HepG2 (cell line): ENCODE results near the gene SYNGR2. TPM values are rescaled to one million over a fixed set of nuclear protein-coding genes. Genes with fewer than 3 reads are reported as not detected.

ENCODE experiments used
- ATF7 ChIP-seq, 2 experiments: fragments of 450-650 bp in 1 of 2; sonication (generic) in 1 of 2; formaldehyde crosslinking in 1 of 2; IDR thresholded peaks; 2 replicates each; pipeline versions ENCODE4 v1.4.0 to v1.6.1; 2016 to 2020; ENCODE audit warnings: antibody characterized with exemption in 1 of 2, mild to moderate bottlenecking in 1 of 2, missing genetic modification reagents in 1 of 2
- EED ChIP-seq: sonication (generic); formaldehyde crosslinking; IDR thresholded peaks from 2 replicates; pipeline ENCODE4 v1.5.0; 2020; ENCODE audit warnings: mild to moderate bottlenecking, missing genetic modification reagents
- HDAC1 ChIP-seq: sonication (generic); formaldehyde crosslinking; IDR thresholded peaks from 2 replicates; pipeline ENCODE4 v1.5.1; 2020; ENCODE audit warnings: mild to moderate bottlenecking, missing genetic modification reagents
- HNRNPL ChIP-seq: fragments of 200-400 bp; formaldehyde crosslinking; IDR thresholded peaks from 2 replicates; pipeline ENCODE4 v1.6.1; 2017; ENCODE audit warnings: mild to moderate bottlenecking, low read depth, low read length
- KLF6 ChIP-seq: IDR thresholded peaks from 2 replicates; pipeline ENCODE4 v1.8.0; 2016; ENCODE audit warnings: missing biosample characterization, missing genetic modification reagents
- MAFG ChIP-seq: sonication (generic); formaldehyde crosslinking; IDR thresholded peaks from 2 replicates; pipeline ENCODE4 v1.5.1; 2020; ENCODE audit warnings: mild to moderate bottlenecking, missing genetic modification reagents
- MTA3 ChIP-seq: sonication (generic); formaldehyde crosslinking; IDR thresholded peaks from 2 replicates; pipeline ENCODE4 v1.4.0; 2020; ENCODE audit warnings: missing genetic modification reagents
- PCBP1 ChIP-seq: fragments of 200-400 bp; formaldehyde crosslinking; IDR thresholded peaks from 2 replicates; pipeline ENCODE4 v1.6.1; 2017; ENCODE audit warnings: mild to moderate bottlenecking, low read depth, low read length, borderline replicate concordance
- SALL1 ChIP-seq: sonication (generic); formaldehyde crosslinking; IDR thresholded peaks from 2 replicates; pipeline ENCODE4 v1.8.0; 2022; ENCODE audit warnings: mild to moderate bottlenecking, missing genetic modification reagents
- SOX6 ChIP-seq, 2 experiments: fragments of 450-650 bp in 1 of 2; sonication (generic) in 1 of 2; formaldehyde crosslinking in 1 of 2; IDR thresholded peaks; 2 replicates each; pipeline versions ENCODE4 v1.4.0 to v1.6.1; 2017 to 2020; ENCODE audit warnings: antibody characterized with exemption in 1 of 2, mild to moderate bottlenecking in 1 of 2, missing genetic modification reagents in 1 of 2
- TEF ChIP-seq: sonication (generic); formaldehyde crosslinking; IDR thresholded peaks from 2 replicates; pipeline ENCODE4 v1.5.0; 2020; ENCODE audit warnings: missing genetic modification reagents
- YY1 ChIP-seq: IDR thresholded peaks from 2 replicates; pipeline ENCODE4 v1.6.1; 2011; ENCODE audit warnings: low read length, low read depth, moderate library complexity, mild to moderate bottlenecking; ENCODE audit not compliant: insufficient read depth, insufficient replicate concordance
- ZNF557 ChIP-seq: sonication (generic); formaldehyde crosslinking; IDR thresholded peaks from 2 replicates; pipeline ENCODE4 v1.4.0; 2020; ENCODE audit warnings: missing genetic modification reagents
- ZNF615 ChIP-seq: sonication (generic); formaldehyde crosslinking; IDR thresholded peaks from 2 replicates; pipeline ENCODE4 v1.5.0; 2020; ENCODE audit warnings: mild to moderate bottlenecking, missing genetic modification reagents, borderline replicate concordance
- ZNF841 ChIP-seq: sonication (generic); formaldehyde crosslinking; IDR thresholded peaks from 2 replicates; pipeline ENCODE4 v1.8.1; 2023; ENCODE audit warnings: missing genetic modification reagents, borderline replicate concordance
- ZSCAN20 ChIP-seq: sonication (generic); formaldehyde crosslinking; IDR thresholded peaks from 2 replicates; pipeline ENCODE4 v1.4.0; 2020; ENCODE audit warnings: missing genetic modification reagents, mild to moderate bottlenecking, borderline replicate concordance
- polyA plus RNA-seq, 8 experiments: library from polyadenylated mRNA; depleted of rRNA in 3 of 8; stranded (reverse) in 7 of 8; unstranded in 1 of 8; fragments of >200 nt; fragmentation: Illumina TruSeq in 4 of 8; extraction: Trizol in 4 of 8; gene quantifications; 2 replicates each; pipeline versions ENCODE4 v1.2.1 to v1.2.3, GENCODE V29; 2011 to 2016; ENCODE audit warnings: low read depth in 4 of 8, missing spikeins in 1 of 8, mixed read lengths in 1 of 8; ENCODE audit not compliant: insufficient read depth in 1 of 8
- total RNA-seq, 5 experiments: library from RNA; depleted of rRNA; stranded (reverse); fragments of >200 nt; fragmentation: Illumina TruSeq; extraction: Trizol; gene quantifications; 2 replicates each; pipeline ENCODE4 v1.2.3, GENCODE V29; 2016; ENCODE audit warnings: low read depth in 1 of 5
- TF ChIP-seq, protein P1 (sequence below), 2 experiments: IDR thresholded peaks; 2 replicates each; pipeline ENCODE4 v1.6.1; 2011 to 2012; ENCODE audit warnings: low read length in 2 of 2, borderline replicate concordance in 1 of 2, low read depth in 1 of 2, mild to moderate bottlenecking in 1 of 2, moderate library complexity in 1 of 2
- TF ChIP-seq, protein P2 (sequence below): IDR thresholded peaks from 2 replicates; pipeline ENCODE4 v1.6.1; 2016; ENCODE audit warnings: low read depth, missing genetic modification reagents, missing compliant biosample characterization

Gene SYNGR2
- total and polyA plus RNA-seq, 2 of the 13 experiments (the other 11 are each of a cell fraction or from before 2014, with no cell fraction given) = 46.7 to 170 TPM

DNA sequence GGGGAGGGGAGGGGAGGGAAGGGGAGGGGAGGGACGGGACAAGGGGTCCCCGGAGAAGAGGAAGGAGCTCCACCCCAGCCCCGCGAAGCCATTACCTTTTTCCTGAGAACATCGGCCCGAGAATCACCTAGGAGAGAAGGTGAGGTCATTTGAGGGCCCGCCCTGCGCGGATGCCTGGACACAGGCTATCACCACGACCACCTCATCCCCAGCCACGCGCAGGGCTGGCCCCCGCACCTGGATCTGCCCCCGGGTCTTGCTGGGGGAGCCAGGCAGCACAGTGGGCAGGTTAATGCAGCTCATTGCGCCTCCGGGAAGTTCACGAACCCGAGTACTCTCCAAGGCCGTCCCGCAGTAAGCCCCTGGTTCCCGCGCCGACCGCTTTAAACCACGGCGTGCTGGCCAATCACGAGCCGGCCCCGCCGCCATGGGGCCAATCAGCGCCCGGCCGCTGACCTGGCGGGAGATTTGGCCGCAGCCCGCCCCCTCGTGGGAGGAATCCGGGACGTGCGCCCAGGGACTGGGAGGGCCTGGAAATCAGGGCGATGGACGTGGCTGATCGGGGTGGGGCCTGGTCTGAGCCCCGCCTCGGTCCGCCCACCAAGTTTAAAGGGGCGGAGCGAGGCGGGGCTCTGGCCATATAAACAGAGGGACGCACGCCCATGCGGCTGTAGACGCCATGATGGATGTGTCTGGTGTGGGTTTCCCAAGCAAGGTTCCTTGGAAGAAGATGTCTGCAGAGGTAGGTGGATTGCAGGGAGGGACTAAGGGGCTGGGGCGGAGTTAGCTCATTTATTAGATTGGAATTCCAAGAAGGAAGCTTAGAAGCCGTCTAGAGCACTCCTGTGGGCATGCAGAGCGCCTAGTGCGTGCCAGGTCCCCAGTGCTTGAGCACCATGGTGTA lies 18.6 kb downstream of the SYNGR2 start, which contains the start of the genes AFMID and TK1 (continued):
- TF ChIP-seq, protein P1, sequence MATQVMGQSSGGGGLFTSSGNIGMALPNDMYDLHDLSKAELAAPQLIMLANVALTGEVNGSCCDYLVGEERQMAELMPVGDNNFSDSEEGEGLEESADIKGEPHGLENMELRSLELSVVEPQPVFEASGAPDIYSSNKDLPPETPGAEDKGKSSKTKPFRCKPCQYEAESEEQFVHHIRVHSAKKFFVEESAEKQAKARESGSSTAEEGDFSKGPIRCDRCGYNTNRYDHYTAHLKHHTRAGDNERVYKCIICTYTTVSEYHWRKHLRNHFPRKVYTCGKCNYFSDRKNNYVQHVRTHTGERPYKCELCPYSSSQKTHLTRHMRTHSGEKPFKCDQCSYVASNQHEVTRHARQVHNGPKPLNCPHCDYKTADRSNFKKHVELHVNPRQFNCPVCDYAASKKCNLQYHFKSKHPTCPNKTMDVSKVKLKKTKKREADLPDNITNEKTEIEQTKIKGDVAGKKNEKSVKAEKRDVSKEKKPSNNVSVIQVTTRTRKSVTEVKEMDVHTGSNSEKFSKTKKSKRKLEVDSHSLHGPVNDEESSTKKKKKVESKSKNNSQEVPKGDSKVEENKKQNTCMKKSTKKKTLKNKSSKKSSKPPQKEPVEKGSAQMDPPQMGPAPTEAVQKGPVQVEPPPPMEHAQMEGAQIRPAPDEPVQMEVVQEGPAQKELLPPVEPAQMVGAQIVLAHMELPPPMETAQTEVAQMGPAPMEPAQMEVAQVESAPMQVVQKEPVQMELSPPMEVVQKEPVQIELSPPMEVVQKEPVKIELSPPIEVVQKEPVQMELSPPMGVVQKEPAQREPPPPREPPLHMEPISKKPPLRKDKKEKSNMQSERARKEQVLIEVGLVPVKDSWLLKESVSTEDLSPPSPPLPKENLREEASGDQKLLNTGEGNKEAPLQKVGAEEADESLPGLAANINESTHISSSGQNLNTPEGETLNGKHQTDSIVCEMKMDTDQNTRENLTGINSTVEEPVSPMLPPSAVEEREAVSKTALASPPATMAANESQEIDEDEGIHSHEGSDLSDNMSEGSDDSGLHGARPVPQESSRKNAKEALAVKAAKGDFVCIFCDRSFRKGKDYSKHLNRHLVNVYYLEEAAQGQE (IDR thresholded peaks at IDR 0.05; ENCODE audit: borderline replicate concordance in 1 of 2, low read depth in 1 of 2, low read length in 2 of 2) = peak in 1 of 2 experiments; percentile 70; a peak in 1 of 4 replicates
- TF ChIP-seq HDAC1 (CRISPR knock-in tag) (peak; percentile 92), EED (no peak), KLF6 (peak; percentile 97), MAFG (no peak), MTA3 (no peak), ATF7 (IDR thresholded peaks at IDR 0.05) (no peak), ATF7 (CRISPR knock-in tag; IDR thresholded peaks at IDR 0.05) (no peak; the same call in 1 of the 2 replicates), SOX6 (IDR thresholded peaks at IDR 0.05) (no peak), SOX6 (CRISPR knock-in tag; IDR thresholded peaks at IDR 0.05) (peak; percentile 66), ZSCAN20 (CRISPR knock-in tag) (peak; percentile 19), YY1 (peak; percentile 96), HNRNPL (no peak), ZNF615 (CRISPR knock-in tag) (peak; percentile 96), SALL1 (peak; percentile 92), ZNF557 (CRISPR knock-in tag) (peak; percentile 68; the same call in 1 of the 2 replicates), PCBP1 (peak; percentile 99), TEF (CRISPR knock-in tag) (peak; percentile 42; the same call in 1 of the 2 replicates), ZNF841 (CRISPR knock-in tag) (peak; percentile 97)
- TF ChIP-seq, protein P2, sequence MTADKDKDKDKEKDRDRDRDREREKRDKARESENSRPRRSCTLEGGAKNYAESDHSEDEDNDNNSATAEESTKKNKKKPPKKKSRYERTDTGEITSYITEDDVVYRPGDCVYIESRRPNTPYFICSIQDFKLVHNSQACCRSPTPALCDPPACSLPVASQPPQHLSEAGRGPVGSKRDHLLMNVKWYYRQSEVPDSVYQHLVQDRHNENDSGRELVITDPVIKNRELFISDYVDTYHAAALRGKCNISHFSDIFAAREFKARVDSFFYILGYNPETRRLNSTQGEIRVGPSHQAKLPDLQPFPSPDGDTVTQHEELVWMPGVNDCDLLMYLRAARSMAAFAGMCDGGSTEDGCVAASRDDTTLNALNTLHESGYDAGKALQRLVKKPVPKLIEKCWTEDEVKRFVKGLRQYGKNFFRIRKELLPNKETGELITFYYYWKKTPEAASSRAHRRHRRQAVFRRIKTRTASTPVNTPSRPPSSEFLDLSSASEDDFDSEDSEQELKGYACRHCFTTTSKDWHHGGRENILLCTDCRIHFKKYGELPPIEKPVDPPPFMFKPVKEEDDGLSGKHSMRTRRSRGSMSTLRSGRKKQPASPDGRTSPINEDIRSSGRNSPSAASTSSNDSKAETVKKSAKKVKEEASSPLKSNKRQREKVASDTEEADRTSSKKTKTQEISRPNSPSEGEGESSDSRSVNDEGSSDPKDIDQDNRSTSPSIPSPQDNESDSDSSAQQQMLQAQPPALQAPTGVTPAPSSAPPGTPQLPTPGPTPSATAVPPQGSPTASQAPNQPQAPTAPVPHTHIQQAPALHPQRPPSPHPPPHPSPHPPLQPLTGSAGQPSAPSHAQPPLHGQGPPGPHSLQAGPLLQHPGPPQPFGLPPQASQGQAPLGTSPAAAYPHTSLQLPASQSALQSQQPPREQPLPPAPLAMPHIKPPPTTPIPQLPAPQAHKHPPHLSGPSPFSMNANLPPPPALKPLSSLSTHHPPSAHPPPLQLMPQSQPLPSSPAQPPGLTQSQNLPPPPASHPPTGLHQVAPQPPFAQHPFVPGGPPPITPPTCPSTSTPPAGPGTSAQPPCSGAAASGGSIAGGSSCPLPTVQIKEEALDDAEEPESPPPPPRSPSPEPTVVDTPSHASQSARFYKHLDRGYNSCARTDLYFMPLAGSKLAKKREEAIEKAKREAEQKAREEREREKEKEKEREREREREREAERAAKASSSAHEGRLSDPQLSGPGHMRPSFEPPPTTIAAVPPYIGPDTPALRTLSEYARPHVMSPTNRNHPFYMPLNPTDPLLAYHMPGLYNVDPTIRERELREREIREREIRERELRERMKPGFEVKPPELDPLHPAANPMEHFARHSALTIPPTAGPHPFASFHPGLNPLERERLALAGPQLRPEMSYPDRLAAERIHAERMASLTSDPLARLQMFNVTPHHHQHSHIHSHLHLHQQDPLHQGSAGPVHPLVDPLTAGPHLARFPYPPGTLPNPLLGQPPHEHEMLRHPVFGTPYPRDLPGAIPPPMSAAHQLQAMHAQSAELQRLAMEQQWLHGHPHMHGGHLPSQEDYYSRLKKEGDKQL (CRISPR knock-in tag) = 0 out of 2 replicates have a peak, but pooled peaks have one; percentile 40
